ENCODE measurements around the gene FGF13.

The FGF13 gene

GRCh38 chrX:138664466-138664865 is 47.1 kb downstream of the FGF13 start:
- no peak for DNase-seq (ENCODE audit: low read depth in 2 of 2, low spot score in 1 of 2)

DNA sequence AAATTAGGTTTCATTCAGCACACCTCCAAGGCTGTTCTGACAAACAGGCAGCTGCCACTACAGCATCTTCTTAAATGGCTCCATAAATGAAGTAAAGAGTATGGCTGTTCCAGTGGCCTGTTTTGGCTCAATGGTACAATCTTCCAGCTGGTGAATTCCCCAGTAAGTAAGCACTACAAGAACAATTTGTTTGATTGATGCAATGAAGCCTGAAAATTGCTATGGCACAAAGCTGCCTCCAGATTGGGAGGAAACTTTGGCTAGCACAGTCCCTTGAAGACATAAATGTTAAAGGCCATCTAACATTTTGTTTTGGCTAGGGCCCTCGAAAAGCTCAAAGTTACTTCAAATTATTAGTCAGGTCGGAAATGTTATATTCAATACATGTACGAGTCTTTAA is 47.5 kb downstream of the FGF13 start:
- DNase-seq (ENCODE audit: low read depth in 2 of 2, low spot score in 1 of 2) = no peak

DNA sequence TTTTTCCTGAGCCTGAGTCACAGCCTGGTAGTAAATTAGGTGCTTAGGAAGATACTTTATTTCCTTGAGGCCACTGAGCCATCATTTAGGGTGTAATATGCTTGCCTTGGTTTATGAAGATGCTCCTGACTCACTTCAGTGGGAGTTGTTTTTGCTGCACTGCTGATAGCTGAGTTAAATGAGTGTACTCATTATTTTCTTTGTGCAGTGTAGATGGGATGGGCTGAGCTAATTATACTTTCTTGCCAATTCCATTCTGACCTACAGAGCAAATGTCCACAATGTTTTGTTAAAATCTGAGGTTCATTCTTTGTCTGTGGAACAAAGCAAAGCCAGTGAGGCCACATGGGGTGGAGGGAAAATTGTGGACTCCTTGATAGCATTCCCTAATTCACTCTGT is 60.0 kb downstream of the FGF13 start:
- DNase-seq (ENCODE audit: low read depth in 2 of 2, low spot score in 1 of 2) = no peak

- DNase-seq (ENCODE audit: low read depth in 2 of 2, low spot score in 1 of 2) = no peak
These were observed 62.9 kb downstream of the FGF13 start for GRCh38 chrX:138648568-138648967.

DNA sequence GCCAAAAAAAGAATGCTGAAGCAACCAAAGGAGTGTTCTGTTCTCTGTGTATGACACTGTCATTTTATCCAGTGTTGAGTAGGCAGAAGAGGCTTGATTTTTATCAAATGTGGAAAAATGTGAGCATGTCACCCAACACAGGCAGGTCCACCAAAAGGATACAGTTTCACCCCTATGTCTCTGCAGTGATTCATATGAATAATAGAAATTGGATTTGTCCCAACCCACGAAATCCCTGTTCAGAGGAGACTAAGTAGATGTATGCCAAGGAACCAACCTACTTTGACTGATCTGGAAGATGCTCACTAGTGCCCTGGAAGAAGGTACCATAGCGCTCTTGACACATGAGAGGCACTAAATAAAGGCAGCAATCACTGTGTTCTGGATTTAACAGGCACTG is 72.5 kb downstream of the FGF13 start:
- DNase-seq (ENCODE audit: low read depth in 2 of 2, low spot score in 1 of 2) = no peak

All from stimulated activated CD8-positive, alpha-beta memory T cell treated with anti-CD3 and anti-CD28 coated beads, Interleukin-4, amount 100 ng/mL, for 1 hour (primary cell).